ENCODE results near the gene LYRM1.

Gene LYRM1

GRCh38 chr16:20874088-20874581 is 26.4 kb upstream of the LYRM1 start:
- Histone ChIP-seq H3K27me3 (ENCODE audit: control insufficient read depth, insufficient read depth, low read length) (no peaks in the 10 kb centered on the region), H3K9me3 (ENCODE audit: control insufficient read depth, low read depth, low read length) (no peaks in the 10 kb centered on the region), H3K4me3 (ENCODE audit: low read length) (no peak overlapping the region), H3K9ac (ENCODE audit: low read length) (no peak overlapping the region), H3K36me3 (ENCODE audit: control insufficient read depth, low read depth, low read length) (no peaks in the 10 kb centered on the region), H3K27ac (ENCODE audit: low read length) (no peak overlapping the region), H3K4me1 (ENCODE audit: control insufficient read depth, low read depth, low read length) (peaks cover 2% of the 10 kb centered on the region)

- H3K4me3 ChIP-seq (ENCODE audit: low read length) = no peak overlapping the region
- H3K9ac ChIP-seq (ENCODE audit: low read length) = no peak overlapping the region
- H3K36me3 ChIP-seq (ENCODE audit: control insufficient read depth, low read depth, low read length) = no peaks in the 10 kb centered on the region
Measured at GRCh38 chr16:20875355-20875650, 25.3 kb upstream of the LYRM1 start.

DNA sequence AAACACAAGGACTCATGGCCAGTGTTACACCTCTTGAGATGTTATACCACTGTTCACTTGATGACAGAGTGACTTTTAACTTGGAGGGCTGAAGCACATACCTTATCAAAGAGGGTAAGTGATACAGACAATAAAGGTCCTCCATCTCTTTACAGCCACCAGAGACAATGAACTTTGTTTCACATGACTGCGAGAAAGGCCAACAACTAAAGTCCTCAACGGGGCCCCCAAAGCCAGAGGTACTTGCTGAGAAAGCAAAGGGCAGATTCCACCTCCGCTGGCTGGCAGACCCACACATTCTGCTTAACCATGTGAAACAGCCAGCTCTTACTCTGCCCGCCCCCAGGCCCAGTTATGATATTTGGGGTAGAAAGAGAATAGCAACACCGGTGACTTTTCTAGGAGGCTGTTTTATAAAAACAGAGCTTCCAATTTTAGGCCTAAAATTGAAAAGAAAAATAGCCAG is 21.9 kb upstream of the LYRM1 start:
- Histone ChIP-seq H3K9me3 (ENCODE audit: control insufficient read depth, low read depth, low read length) (no peaks in the 10 kb centered on the region), H3K27me3 (ENCODE audit: control insufficient read depth, insufficient read depth, low read length) (no peaks in the 10 kb centered on the region), H3K4me3 (ENCODE audit: low read length) (no peak overlapping the region), H3K4me1 (ENCODE audit: control insufficient read depth, low read depth, low read length) (peaks cover 8% of the 10 kb centered on the region), H3K27ac (ENCODE audit: low read length) (no peak overlapping the region), H3K9ac (ENCODE audit: low read length) (no peak overlapping the region), H3K36me3 (ENCODE audit: control insufficient read depth, low read depth, low read length) (no peaks in the 10 kb centered on the region)

More at GRCh38 chr16:20875355-20875650, 25.3 kb upstream of the LYRM1 start:
- peaks cover 8% of the 10 kb centered on the region for H3K4me1 ChIP-seq (ENCODE audit: control insufficient read depth, low read depth, low read length)
- no peak overlapping the region for H3K27ac ChIP-seq (ENCODE audit: low read length)
- H3K9me3 ChIP-seq (ENCODE audit: control insufficient read depth, low read depth, low read length) = no peaks in the 10 kb centered on the region
- H3K27me3 ChIP-seq (ENCODE audit: control insufficient read depth, insufficient read depth, low read length) = no peaks in the 10 kb centered on the region

DNA sequence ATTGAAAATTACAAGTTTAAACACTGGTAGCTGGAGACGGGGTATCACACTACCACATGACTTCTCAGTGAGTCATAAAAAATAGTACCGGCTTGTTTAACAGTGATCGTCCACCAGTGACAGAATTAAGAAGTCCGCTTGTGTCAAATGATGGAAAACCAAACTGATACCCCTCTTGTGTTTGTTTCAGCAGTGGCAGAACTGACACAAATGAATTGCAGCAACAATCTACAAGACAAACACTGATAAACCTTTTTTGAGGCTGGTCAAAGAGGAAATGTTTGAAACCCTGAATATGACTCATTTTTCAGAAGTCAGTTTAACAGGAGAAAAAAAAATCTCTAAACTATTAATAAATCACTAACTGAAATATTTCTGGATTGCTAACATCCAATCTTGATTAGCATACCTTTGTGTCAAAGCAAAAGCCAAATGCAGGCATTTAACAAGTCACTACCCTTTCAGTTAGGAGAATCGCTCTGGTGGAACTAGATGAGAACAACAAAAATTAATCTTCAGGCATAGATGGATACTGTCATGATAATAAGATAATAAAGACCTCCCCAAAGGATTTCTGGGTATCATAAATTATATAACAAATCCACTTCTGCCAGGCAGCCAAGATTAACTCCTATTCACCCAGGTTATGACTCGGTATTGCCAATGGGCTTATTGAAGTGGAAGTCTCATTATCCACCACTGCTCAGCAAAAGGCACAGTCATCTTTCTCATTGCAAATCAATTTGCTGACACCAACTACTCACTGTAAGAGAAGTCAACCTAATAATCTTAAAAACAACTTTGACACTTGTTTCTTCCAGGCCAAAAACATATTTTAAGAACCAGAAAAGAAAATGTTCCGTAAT is 21.2 kb upstream of the LYRM1 start:
- no peak overlapping the region for H3K27ac ChIP-seq (ENCODE audit: low read length)
- no peaks in the 10 kb centered on the region for H3K36me3 ChIP-seq (ENCODE audit: control insufficient read depth, low read depth, low read length)
- no peak overlapping the region for H3K4me3 ChIP-seq (ENCODE audit: low read length)
- peaks cover 8% of the 10 kb centered on the region for H3K4me1 ChIP-seq (ENCODE audit: control insufficient read depth, low read depth, low read length)
- no peaks in the 10 kb centered on the region for H3K9me3 ChIP-seq (ENCODE audit: control insufficient read depth, low read depth, low read length)
- H3K27me3 ChIP-seq (ENCODE audit: control insufficient read depth, insufficient read depth, low read length) = no peaks in the 10 kb centered on the region
- no peak overlapping the region for H3K9ac ChIP-seq (ENCODE audit: low read length)

DNA sequence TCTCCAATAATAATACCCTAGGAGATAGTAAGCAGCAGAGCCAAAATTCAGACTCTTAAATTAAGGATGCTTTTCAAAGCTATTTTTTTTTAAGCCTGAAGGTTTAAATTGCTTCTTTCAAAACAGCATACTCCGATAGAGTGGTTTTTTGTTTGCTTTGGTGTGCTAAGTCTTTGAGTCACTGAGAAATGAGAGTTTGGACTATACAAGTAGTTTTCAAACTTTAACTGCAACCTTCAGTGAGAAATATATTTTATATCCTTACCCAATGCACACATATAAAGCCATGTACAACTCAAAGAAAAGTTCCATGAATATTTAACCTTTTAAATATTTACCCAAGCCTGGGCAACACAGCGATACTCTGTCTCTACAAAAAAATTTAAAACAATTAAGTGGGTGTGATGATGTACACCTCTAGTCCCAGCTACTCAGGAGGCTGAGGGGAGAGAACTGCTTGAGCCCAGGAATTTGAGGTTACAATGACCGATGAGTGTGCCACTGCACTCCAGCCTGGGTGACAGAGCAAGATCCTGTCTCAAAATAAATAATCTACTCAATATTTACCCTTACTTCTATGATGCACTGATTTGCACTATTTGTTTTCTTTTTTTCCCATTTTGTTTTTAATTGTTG is 19.6 kb upstream of the LYRM1 start:
- H3K4me3 ChIP-seq (ENCODE audit: low read length) = no peak overlapping the region
- no peak overlapping the region for H3K9ac ChIP-seq (ENCODE audit: low read length)
- no peaks in the 10 kb centered on the region for H3K9me3 ChIP-seq (ENCODE audit: control insufficient read depth, low read depth, low read length)
- no peaks in the 10 kb centered on the region for H3K27me3 ChIP-seq (ENCODE audit: control insufficient read depth, insufficient read depth, low read length)
- no peak overlapping the region for H3K27ac ChIP-seq (ENCODE audit: low read length)
- H3K36me3 ChIP-seq (ENCODE audit: control insufficient read depth, low read depth, low read length) = no peaks in the 10 kb centered on the region
- H3K4me1 ChIP-seq (ENCODE audit: control insufficient read depth, low read depth, low read length) = peaks cover 8% of the 10 kb centered on the region

- Histone ChIP-seq H3K27ac (ENCODE audit: low read length) (no peak overlapping the region), H3K4me1 (ENCODE audit: control insufficient read depth, low read depth, low read length) (peaks cover 8% of the 10 kb centered on the region)
Measured at GRCh38 chr16:20881503-20881878, 19.1 kb upstream of the LYRM1 start.

GRCh38 chr16:20883554-20884239 is 16.9 kb upstream of the LYRM1 start:
- peaks cover 8% of the 10 kb centered on the region for H3K4me1 ChIP-seq (ENCODE audit: control insufficient read depth, low read depth, low read length)
- H3K9ac ChIP-seq (ENCODE audit: low read length) = no peak overlapping the region
- no peak overlapping the region for H3K27ac ChIP-seq (ENCODE audit: low read length)
- H3K36me3 ChIP-seq (ENCODE audit: control insufficient read depth, low read depth, low read length) = no peaks in the 10 kb centered on the region
- H3K9me3 ChIP-seq (ENCODE audit: control insufficient read depth, low read depth, low read length) = no peaks in the 10 kb centered on the region
- H3K4me3 ChIP-seq (ENCODE audit: low read length) = no peak overlapping the region
- H3K27me3 ChIP-seq (ENCODE audit: control insufficient read depth, insufficient read depth, low read length) = no peaks in the 10 kb centered on the region

More at GRCh38 chr16:20881503-20881878, 19.1 kb upstream of the LYRM1 start:
- Histone ChIP-seq H3K9me3 (ENCODE audit: control insufficient read depth, low read depth, low read length) (no peaks in the 10 kb centered on the region), H3K4me3 (ENCODE audit: low read length) (no peak overlapping the region), H3K27me3 (ENCODE audit: control insufficient read depth, insufficient read depth, low read length) (no peaks in the 10 kb centered on the region), H3K9ac (ENCODE audit: low read length) (no peak overlapping the region), H3K36me3 (ENCODE audit: control insufficient read depth, low read depth, low read length) (no peaks in the 10 kb centered on the region)

GRCh38 chr16:20884240-20884556 is 16.4 kb upstream of the LYRM1 start:
- peaks cover 6% of the 10 kb centered on the region for H3K4me1 ChIP-seq (ENCODE audit: control insufficient read depth, low read depth, low read length)
- H3K27me3 ChIP-seq (ENCODE audit: control insufficient read depth, insufficient read depth, low read length) = no peaks in the 10 kb centered on the region
- H3K27ac ChIP-seq (ENCODE audit: low read length) = no peak overlapping the region
- no peaks in the 10 kb centered on the region for H3K36me3 ChIP-seq (ENCODE audit: control insufficient read depth, low read depth, low read length)
- H3K4me3 ChIP-seq (ENCODE audit: low read length) = no peak overlapping the region
- H3K9me3 ChIP-seq (ENCODE audit: control insufficient read depth, low read depth, low read length) = no peaks in the 10 kb centered on the region
- H3K9ac ChIP-seq (ENCODE audit: low read length) = no peak overlapping the region

DNA sequence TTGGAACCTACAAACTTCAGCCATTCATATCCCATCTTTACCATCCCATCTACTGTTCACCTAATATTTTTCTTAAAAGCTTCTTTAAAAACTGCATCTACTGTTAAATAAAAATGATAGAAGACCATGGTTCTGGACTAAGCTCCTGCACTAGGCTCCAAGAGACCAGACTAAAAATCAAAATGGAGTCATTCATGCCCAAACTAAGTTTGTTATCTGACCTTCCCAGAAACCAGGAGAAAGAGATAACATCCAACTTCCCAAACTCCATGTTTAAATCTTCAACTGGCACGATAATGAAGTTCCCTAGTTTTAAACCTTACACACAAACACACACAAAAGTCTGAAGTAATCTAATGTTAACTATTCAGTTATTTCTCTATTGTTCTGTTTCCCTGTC is 14.3 kb upstream of the LYRM1 start:
- H3K36me3 ChIP-seq (ENCODE audit: control insufficient read depth, low read depth, low read length) = no peaks in the 10 kb centered on the region
- no peak overlapping the region for H3K27ac ChIP-seq (ENCODE audit: low read length)
- no peak overlapping the region for H3K9ac ChIP-seq (ENCODE audit: low read length)
- no peaks in the 10 kb centered on the region for H3K27me3 ChIP-seq (ENCODE audit: control insufficient read depth, insufficient read depth, low read length)
- H3K4me3 ChIP-seq (ENCODE audit: low read length) = no peak overlapping the region
- peaks cover 13% of the 10 kb centered on the region for H3K4me1 ChIP-seq (ENCODE audit: control insufficient read depth, low read depth, low read length)
- no peaks in the 10 kb centered on the region for H3K9me3 ChIP-seq (ENCODE audit: control insufficient read depth, low read depth, low read length)

- Histone ChIP-seq H3K27ac (ENCODE audit: low read length) (no peak overlapping the region), H3K27me3 (ENCODE audit: control insufficient read depth, insufficient read depth, low read length) (no peaks in the 10 kb centered on the region), H3K36me3 (ENCODE audit: control insufficient read depth, low read depth, low read length) (no peaks in the 10 kb centered on the region), H3K4me3 (ENCODE audit: low read length) (no peak overlapping the region), H3K9me3 (ENCODE audit: control insufficient read depth, low read depth, low read length) (no peaks in the 10 kb centered on the region), H3K9ac (ENCODE audit: low read length) (no peak overlapping the region), H3K4me1 (ENCODE audit: control insufficient read depth, low read depth, low read length) (peaks cover 13% of the 10 kb centered on the region)
Measured at GRCh38 chr16:20887207-20887606, 13.4 kb upstream of the LYRM1 start.

DNA sequence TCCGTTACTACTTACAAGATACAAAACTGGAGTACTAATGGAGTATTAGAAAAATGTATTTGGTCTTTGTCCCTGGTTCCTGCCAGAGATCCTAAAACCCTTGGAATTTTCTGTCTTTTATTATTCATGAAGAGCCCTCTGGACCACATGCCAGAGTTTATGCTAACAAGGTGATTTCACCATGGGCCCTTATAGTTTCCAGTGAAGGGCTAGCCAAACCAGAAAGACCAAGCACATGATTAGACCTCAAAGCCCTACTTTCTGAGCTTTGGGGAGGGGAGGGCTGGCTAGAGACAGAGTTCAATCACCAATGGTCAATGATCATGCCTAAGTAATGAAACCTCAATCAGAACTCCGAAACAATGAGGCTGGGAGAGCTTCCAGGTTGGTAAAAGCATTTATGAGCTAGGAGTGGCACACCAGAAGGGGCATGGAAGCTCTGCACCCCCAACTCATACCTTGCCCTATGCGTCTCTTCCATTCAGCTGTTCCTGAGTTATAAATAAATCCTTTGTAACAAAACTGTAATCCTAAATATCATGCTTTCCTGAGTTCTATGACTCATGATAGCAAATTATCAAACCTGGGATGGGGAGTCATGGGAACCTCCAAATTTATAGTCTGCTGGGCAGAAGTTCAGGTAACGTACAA is 10.8 kb upstream of the LYRM1 start:
- Histone ChIP-seq H3K27ac (ENCODE audit: low read length) (no peak overlapping the region), H3K4me3 (ENCODE audit: low read length) (peak overlapping the region; percentile 5), H3K9me3 (ENCODE audit: control insufficient read depth, low read depth, low read length) (no peaks in the 10 kb centered on the region), H3K9ac (ENCODE audit: low read length) (no peak overlapping the region), H3K36me3 (ENCODE audit: control insufficient read depth, low read depth, low read length) (no peaks in the 10 kb centered on the region), H3K4me1 (ENCODE audit: control insufficient read depth, low read depth, low read length) (peaks cover 13% of the 10 kb centered on the region), H3K27me3 (ENCODE audit: control insufficient read depth, insufficient read depth, low read length) (no peaks in the 10 kb centered on the region)
